Liver (tissue), 9 donors: Measurements from ENCODE around the gene IFIT1. TPM values are rescaled to one million over a fixed set of nuclear protein-coding genes. Genes with fewer than 3 reads are reported as not detected.

ENCODE experiments used
- DNase-seq: peaks from one replicate; pipeline ENCODE4 v3.0.0-alpha.2; 2017; ENCODE audit warnings: low spot score
- H3K27ac ChIP-seq, 2 donors: one replicate each; pipeline ENCODE4 v1.7.0; 2013; ENCODE audit warnings: inconsistent platforms in 2 of 2, low read length in 2 of 2, control low read depth in 1 of 2, low read depth in 1 of 2, mild to moderate bottlenecking in 1 of 2
- H3K27me3 ChIP-seq, 4 donors: one replicate each; pipeline versions ENCODE4 v1.6.1 to v1.7.0; 2013; ENCODE audit warnings: low read length in 3 of 4, inconsistent platforms in 1 of 4, mild to moderate bottlenecking in 1 of 4, moderate library complexity in 1 of 4; ENCODE audit not compliant: control insufficient read depth in 4 of 4, insufficient read depth in 4 of 4
- H3K36me3 ChIP-seq, 4 donors: one replicate each; pipeline versions ENCODE4 v1.6.1 to v1.7.0; 2013; ENCODE audit warnings: low read length in 3 of 4, mild to moderate bottlenecking in 3 of 4, low read depth in 1 of 4, moderate library complexity in 1 of 4; ENCODE audit not compliant: control insufficient read depth in 4 of 4, insufficient read depth in 3 of 4
- H3K4me1 ChIP-seq, 4 donors: one replicate each; pipeline versions ENCODE4 v1.6.1 to v1.7.0; 2013; ENCODE audit warnings: low read length in 3 of 4, mild to moderate bottlenecking in 3 of 4, moderate library complexity in 1 of 4; ENCODE audit not compliant: control insufficient read depth in 4 of 4, insufficient read depth in 4 of 4
- H3K4me3 ChIP-seq, 3 donors: one replicate each; pipeline versions ENCODE4 v1.6.1 to v1.7.0; 2013; ENCODE audit warnings: low read length in 3 of 3, control low read depth in 1 of 3, low read depth in 1 of 3, mild to moderate bottlenecking in 1 of 3
- H3K9ac ChIP-seq, 2 donors: one replicate each; pipeline ENCODE4 v1.7.0; 2013; ENCODE audit warnings: low read length in 2 of 2, mild to moderate bottlenecking in 2 of 2, moderate library complexity in 2 of 2, control low read depth in 1 of 2, low read depth in 1 of 2
- H3K9me3 ChIP-seq, 4 donors: one replicate each; pipeline versions ENCODE4 v1.6.1 to v1.7.0; 2013; ENCODE audit warnings: low read length in 3 of 4; ENCODE audit not compliant: control insufficient read depth in 4 of 4
- ATF3 ChIP-seq: IDR thresholded peaks from 2 replicates; pipeline ENCODE4 v1.6.1; 2016; ENCODE audit warnings: antibody characterized with exemption
- EGR1 ChIP-seq, 2 donors: IDR thresholded peaks; 2 replicates each; pipeline ENCODE4 v1.6.1; 2016 to 2018; ENCODE audit warnings: antibody characterized with exemption in 2 of 2, low read depth in 2 of 2
- FOXA1 ChIP-seq: IDR thresholded peaks from 2 replicates; pipeline ENCODE4 v1.6.1; 2016; ENCODE audit warnings: antibody characterized with exemption
- FOXA2 ChIP-seq: IDR thresholded peaks from 2 replicates; pipeline ENCODE4 v1.6.1; 2016; ENCODE audit warnings: antibody characterized with exemption
- GABPA ChIP-seq, 2 donors: IDR thresholded peaks in 1 of 2; conservative IDR thresholded peaks in 1 of 2; 2 replicates each; pipeline ENCODE4 v1.6.1; 2016; ENCODE audit warnings: antibody characterized with exemption in 2 of 2, mild to moderate bottlenecking in 1 of 2, moderate library complexity in 1 of 2
- HNF4A ChIP-seq, 2 donors: conservative IDR thresholded peaks; 2 replicates each; pipeline ENCODE4 v1.6.1; 2016; ENCODE audit warnings: antibody characterized with exemption in 2 of 2, mild to moderate bottlenecking in 2 of 2
- HNF4G ChIP-seq: IDR thresholded peaks from 2 replicates; pipeline ENCODE4 v1.6.1; 2016; ENCODE audit warnings: antibody characterized with exemption
- JUND ChIP-seq, 2 donors: IDR thresholded peaks; 2 replicates each; pipeline ENCODE4 v1.6.1; 2016; ENCODE audit warnings: antibody characterized with exemption in 2 of 2
- NR2F2 ChIP-seq: IDR thresholded peaks from 2 replicates; pipeline ENCODE4 v1.6.1; 2016; ENCODE audit warnings: antibody characterized with exemption
- RAD21 ChIP-seq, 2 donors: IDR thresholded peaks; 2 replicates each; pipeline ENCODE4 v1.6.1; 2016; ENCODE audit warnings: antibody characterized with exemption in 2 of 2, mild to moderate bottlenecking in 2 of 2
- REST ChIP-seq: IDR thresholded peaks from 2 replicates; pipeline ENCODE4 v1.6.1; 2016; ENCODE audit warnings: antibody characterized with exemption, mild to moderate bottlenecking
- RXRA ChIP-seq, 2 donors: IDR thresholded peaks; 2 replicates each; pipeline ENCODE4 v1.6.1; 2017 to 2018; ENCODE audit warnings: antibody characterized with exemption in 2 of 2, mild to moderate bottlenecking in 1 of 2
- SP1 ChIP-seq: IDR thresholded peaks from 2 replicates; pipeline ENCODE4 v1.6.1; 2018; ENCODE audit warnings: antibody characterized with exemption, mild to moderate bottlenecking
- TAF1 ChIP-seq: conservative IDR thresholded peaks from 2 replicates; pipeline ENCODE4 v1.6.1; 2016; ENCODE audit warnings: antibody characterized with exemption, mild to moderate bottlenecking
- YY1 ChIP-seq: IDR thresholded peaks from 2 replicates; pipeline ENCODE4 v1.6.1; 2016; ENCODE audit warnings: antibody characterized with exemption, mild to moderate bottlenecking
- ZBTB33 ChIP-seq: IDR thresholded peaks from 2 replicates; pipeline ENCODE4 v1.6.1; 2016; ENCODE audit warnings: antibody characterized with exemption
- WGBS: extraction: QIAGEN DNeasy Blood & Tissue Kit; methylation state at CpG from one replicate; pipeline ENCODE4 v1.1.7; 2013; 5-methylcytosine and 5-hydroxymethylcytosine counted together
- polyA plus RNA-seq, 2 donors: library from polyadenylated mRNA; stranded (reverse) in 1 of 2; unstranded in 1 of 2; fragments of 200-250 nt in 1 of 2; fragments of >200 nt in 1 of 2; fragmentation: Nextera tagmentation in 1 of 2; extraction: Ambion mirVana in 1 of 2; gene quantifications; one replicate each; pipeline versions ENCODE4 v1.2.1 to v1.2.3, GENCODE V29; 2013 to 2015
- total RNA-seq, 2 donors: library from RNA; depleted of rRNA; stranded (reverse); fragments of >200 nt; gene quantifications; one replicate each; pipeline ENCODE4 v1.2.3, GENCODE V29; 2014
- TF ChIP-seq, protein P1 (sequence below): fragments of 150-350 bp; IDR thresholded peaks from 2 replicates; pipeline ENCODE4 v1.5.1; 2017; ENCODE audit warnings: improper control_type of control experiment, low read depth, low read length; ENCODE audit not compliant: missing input control
- TF ChIP-seq, protein P2 (sequence below): IDR thresholded peaks from 2 replicates; pipeline ENCODE4 v1.6.1; 2016; ENCODE audit warnings: antibody characterized with exemption
- donor health status: healthy.
- donor health status: healthy.
- donor health status: healthy.
- donor health status: healthy.
- donor health status: healthy.

Gene IFIT1
- total and polyA plus RNA-seq, 4 donors, result 8.1 to 17.5 (median 11.6) TPM

DNA sequence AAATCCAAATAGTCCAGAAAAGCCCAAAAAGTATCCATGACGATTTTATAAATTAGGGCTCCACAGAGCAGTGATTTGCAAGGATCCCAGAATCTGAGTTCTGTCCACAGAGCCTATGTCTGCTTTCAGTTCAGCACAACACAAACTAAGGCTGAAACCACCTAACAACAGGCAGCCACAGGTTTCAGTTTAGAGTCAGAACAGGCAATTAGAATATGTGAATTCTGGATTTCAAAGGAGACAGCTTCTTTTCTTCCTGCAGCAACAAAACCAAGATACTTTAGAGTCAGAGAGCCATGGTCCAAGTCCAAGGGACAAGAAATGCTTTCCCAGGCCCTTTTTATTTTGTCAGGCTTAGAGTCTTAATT, 41.0 kb upstream of the IFIT1 start (continued):
- TF ChIP-seq, protein P1, sequence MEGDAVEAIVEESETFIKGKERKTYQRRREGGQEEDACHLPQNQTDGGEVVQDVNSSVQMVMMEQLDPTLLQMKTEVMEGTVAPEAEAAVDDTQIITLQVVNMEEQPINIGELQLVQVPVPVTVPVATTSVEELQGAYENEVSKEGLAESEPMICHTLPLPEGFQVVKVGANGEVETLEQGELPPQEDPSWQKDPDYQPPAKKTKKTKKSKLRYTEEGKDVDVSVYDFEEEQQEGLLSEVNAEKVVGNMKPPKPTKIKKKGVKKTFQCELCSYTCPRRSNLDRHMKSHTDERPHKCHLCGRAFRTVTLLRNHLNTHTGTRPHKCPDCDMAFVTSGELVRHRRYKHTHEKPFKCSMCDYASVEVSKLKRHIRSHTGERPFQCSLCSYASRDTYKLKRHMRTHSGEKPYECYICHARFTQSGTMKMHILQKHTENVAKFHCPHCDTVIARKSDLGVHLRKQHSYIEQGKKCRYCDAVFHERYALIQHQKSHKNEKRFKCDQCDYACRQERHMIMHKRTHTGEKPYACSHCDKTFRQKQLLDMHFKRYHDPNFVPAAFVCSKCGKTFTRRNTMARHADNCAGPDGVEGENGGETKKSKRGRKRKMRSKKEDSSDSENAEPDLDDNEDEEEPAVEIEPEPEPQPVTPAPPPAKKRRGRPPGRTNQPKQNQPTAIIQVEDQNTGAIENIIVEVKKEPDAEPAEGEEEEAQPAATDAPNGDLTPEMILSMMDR, result no peak
- no peak for TF ChIP-seq HNF4G
- TF ChIP-seq RAD21 (IDR thresholded peaks at IDR 0.05), result no peak
- TF ChIP-seq NR2F2, result no peak
- TF ChIP-seq, protein P2, sequence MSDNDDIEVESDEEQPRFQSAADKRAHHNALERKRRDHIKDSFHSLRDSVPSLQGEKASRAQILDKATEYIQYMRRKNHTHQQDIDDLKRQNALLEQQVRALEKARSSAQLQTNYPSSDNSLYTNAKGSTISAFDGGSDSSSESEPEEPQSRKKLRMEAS, result no peak
- TF ChIP-seq EGR1 (IDR thresholded peaks at IDR 0.05; ENCODE audit: low read depth in 2 of 2), result no peak

DNA sequence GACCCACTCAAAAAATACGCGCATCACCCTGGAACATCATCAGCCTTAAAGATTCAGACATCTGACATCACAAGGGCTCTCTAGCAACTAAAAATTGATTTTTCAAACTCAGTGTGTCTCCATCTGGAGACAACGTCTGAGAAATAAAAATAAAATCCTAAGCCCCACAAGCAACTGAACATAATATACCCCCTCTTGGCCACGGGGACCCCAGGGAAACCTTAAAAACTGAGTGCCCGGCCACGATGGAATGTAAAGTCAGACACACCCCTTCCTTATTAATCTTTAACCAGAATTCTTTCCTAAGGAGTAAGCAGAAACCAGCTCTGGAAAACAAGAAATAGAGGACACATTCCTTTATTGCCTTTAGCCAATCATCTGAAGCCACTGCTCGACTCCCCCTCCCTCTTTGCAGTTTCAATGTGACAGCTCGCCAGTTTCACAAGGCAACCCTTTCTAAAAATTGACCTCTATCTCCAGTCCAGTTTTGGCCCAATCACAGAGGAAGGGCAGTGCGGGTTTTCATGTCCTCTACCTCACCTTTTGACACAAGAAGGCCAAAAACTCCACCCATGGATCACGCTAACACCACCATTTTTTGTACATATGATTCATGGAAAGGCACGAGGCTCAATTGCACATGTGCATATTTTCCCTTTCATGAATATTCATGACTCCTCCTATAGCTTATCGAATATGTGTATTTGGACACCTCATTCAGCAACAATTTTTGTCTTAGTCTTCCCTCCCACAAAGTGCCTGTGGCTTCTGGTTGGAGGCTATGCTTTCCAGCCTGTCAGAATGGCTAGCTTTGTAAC, 40.4 kb upstream of the IFIT1 start:
- peak overlapping the region; percentile 88 to 91 for H3K27ac ChIP-seq
- H3K4me1 ChIP-seq, result peaks cover 19 to 46% (median 34%) of the 10 kb centered on the region in 4 donors
- no peaks in the 10 kb centered on the region for H3K27me3 ChIP-seq
- WGBS, result 16% methylated on average over 12 of the region's 12 CpGs
- no peak overlapping the region for H3K4me3 ChIP-seq
- peak overlapping the region in 1 of 2 donors; percentile 92 for H3K9ac ChIP-seq
- no peaks in the 10 kb centered on the region for H3K9me3 ChIP-seq
- TF ChIP-seq TAF1, result peak; percentile 6
- peak; percentile 66 for TF ChIP-seq HNF4G
- peak; percentile 77 to 92 for TF ChIP-seq JUND (IDR thresholded peaks at IDR 0.05)
- peak; percentile 90 to 94 for TF ChIP-seq HNF4A (conservative IDR thresholded peaks at IDR 0.05)
- peak; percentile 57 for TF ChIP-seq ZBTB33
- peak in 1 of 2 donors; percentile 56 for TF ChIP-seq RAD21 (IDR thresholded peaks at IDR 0.05)
- TF ChIP-seq GABPA (IDR thresholded peaks at IDR 0.05 in 1 of 2, conservative IDR thresholded peaks at IDR 0.05 in 1 of 2), result no peak
- no peak for TF ChIP-seq ATF3
- TF ChIP-seq FOXA1, result peak; percentile 65
- TF ChIP-seq YY1, result peak; percentile 93
- TF ChIP-seq, protein P1, result no peak
- peak; percentile 97 to 98 for TF ChIP-seq RXRA (IDR thresholded peaks at IDR 0.05)
- TF ChIP-seq SP1, result peak; percentile 99
- peak; percentile 61 for TF ChIP-seq FOXA2
- TF ChIP-seq, protein P2, result peak; percentile 92
- TF ChIP-seq EGR1 (IDR thresholded peaks at IDR 0.05; ENCODE audit: low read depth in 2 of 2), result peak; percentile 41 to 86
- TF ChIP-seq NR2F2, result peak; percentile 93
- TF ChIP-seq REST, result peak; percentile 71
- H3K36me3 ChIP-seq, result no peaks in the 10 kb centered on the region
- DNase-seq, result no peak
